ENCODE results near the gene GGTLC3.
"Not testable (repeated sequence)": the region's sequence is repeated elsewhere in the genome, so short reads cannot be mapped to it uniquely, and the experiment has no call there.

DNA sequence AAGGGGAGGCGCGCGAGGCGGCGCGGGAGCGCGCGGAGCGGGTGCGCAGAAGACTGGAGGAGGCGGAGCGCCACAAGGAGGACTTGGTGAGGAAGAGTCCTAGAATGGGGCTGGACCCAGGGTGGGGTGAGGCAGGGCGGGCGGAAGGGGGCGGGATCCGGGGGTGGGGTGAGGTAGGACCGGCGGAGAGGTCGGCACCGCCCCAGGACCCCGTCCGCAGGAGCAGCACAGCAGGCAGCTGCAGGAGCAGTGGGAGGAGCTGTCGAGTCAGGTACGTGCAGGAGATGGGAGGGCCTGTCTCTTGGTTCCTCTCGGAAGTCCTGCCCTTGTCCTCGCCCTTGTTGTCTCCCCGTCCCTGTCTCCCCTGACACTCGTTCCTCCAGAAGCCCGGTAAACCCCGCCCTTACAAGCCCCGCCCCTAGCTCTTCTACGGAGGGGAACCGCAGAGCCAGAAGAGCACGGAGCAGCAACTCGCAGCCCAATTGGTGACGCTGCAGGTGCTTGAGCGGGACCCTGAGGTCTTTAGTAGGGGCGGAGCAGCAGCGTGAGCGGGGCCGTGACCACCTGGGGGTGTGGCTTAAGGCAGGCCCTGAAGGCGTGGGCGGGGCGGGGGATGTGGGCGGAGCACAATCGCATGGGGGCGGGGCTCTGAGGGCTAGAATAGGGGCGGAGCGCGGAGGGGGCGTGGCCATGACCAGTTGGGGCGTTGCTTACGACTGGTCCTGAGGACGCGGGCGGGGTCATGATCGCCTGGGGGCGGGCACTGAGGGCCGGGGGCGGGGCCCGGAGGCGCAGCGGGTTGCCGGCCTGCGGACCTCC, 10.8 kb upstream of the GGTLC3 start:
- TF ChIP-seq, protein P1, sequence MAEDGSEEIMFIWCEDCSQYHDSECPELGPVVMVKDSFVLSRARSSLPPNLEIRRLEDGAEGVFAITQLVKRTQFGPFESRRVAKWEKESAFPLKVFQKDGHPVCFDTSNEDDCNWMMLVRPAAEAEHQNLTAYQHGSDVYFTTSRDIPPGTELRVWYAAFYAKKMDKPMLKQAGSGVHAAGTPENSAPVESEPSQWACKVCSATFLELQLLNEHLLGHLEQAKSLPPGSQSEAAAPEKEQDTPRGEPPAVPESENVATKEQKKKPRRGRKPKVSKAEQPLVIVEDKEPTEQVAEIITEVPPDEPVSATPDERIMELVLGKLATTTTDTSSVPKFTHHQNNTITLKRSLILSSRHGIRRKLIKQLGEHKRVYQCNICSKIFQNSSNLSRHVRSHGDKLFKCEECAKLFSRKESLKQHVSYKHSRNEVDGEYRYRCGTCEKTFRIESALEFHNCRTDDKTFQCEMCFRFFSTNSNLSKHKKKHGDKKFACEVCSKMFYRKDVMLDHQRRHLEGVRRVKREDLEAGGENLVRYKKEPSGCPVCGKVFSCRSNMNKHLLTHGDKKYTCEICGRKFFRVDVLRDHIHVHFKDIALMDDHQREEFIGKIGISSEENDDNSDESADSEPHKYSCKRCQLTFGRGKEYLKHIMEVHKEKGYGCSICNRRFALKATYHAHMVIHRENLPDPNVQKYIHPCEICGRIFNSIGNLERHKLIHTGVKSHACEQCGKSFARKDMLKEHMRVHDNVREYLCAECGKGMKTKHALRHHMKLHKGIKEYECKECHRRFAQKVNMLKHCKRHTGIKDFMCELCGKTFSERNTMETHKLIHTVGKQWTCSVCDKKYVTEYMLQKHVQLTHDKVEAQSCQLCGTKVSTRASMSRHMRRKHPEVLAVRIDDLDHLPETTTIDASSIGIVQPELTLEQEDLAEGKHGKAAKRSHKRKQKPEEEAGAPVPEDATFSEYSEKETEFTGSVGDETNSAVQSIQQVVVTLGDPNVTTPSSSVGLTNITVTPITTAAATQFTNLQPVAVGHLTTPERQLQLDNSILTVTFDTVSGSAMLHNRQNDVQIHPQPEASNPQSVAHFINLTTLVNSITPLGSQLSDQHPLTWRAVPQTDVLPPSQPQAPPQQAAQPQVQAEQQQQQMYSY (CRISPR knock-in tag; IDR thresholded peaks at IDR 0.05) = not testable (repeated sequence)
- TF ChIP-seq ATF1 (CRISPR knock-in tag; IDR thresholded peaks at IDR 0.05) = not testable (repeated sequence)
- TF ChIP-seq, protein P2, sequence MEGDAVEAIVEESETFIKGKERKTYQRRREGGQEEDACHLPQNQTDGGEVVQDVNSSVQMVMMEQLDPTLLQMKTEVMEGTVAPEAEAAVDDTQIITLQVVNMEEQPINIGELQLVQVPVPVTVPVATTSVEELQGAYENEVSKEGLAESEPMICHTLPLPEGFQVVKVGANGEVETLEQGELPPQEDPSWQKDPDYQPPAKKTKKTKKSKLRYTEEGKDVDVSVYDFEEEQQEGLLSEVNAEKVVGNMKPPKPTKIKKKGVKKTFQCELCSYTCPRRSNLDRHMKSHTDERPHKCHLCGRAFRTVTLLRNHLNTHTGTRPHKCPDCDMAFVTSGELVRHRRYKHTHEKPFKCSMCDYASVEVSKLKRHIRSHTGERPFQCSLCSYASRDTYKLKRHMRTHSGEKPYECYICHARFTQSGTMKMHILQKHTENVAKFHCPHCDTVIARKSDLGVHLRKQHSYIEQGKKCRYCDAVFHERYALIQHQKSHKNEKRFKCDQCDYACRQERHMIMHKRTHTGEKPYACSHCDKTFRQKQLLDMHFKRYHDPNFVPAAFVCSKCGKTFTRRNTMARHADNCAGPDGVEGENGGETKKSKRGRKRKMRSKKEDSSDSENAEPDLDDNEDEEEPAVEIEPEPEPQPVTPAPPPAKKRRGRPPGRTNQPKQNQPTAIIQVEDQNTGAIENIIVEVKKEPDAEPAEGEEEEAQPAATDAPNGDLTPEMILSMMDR (IDR thresholded peaks at IDR 0.05) = not testable (repeated sequence)

Data from WTC11 (cell line).